Esophagus muscularis mucosa (tissue), 4 donors: Measurements from ENCODE around the gene ZNF385A. TPM values are rescaled to one million over a fixed set of nuclear protein-coding genes. Genes with fewer than 3 reads are reported as not detected.

ENCODE experiments used
- DNase-seq: peaks from one replicate; pipeline ENCODE4 v3.0.0-alpha.2; 2017; ENCODE audit errors: extremely low spot score
- H3K27ac ChIP-seq, 4 donors: fragments of 200-600 bp; sonication (generic); replicated peaks in 1 of 4; 1 replicate in 3 of 4; 2 replicates in 1 of 4; pipeline ENCODE4 v1.5.1; 2016 to 2019; ENCODE audit warnings: mild to moderate bottlenecking in 1 of 4
- H3K27me3 ChIP-seq, 4 donors: fragments of 200-600 bp; sonication (generic); one replicate each; pipeline versions ENCODE4 v1.5.1 to v1.6.0; 2016 to 2019
- H3K36me3 ChIP-seq, 4 donors: fragments of 200-600 bp; sonication (generic); one replicate each; pipeline ENCODE4 v1.5.1; 2016 to 2019
- H3K4me1 ChIP-seq, 4 donors: fragments of 200-600 bp; sonication (generic); one replicate each; pipeline ENCODE4 v1.5.1; 2016 to 2019
- H3K4me3 ChIP-seq, 4 donors: fragments of 200-600 bp; sonication (generic); 1 replicate in 2 of 4; 2 replicates in 2 of 4; pipeline ENCODE4 v1.5.1; 2016 to 2019; ENCODE audit warnings: mild to moderate bottlenecking in 4 of 4, moderate library complexity in 1 of 4
- H3K9me3 ChIP-seq, 4 donors: fragments of 200-600 bp; sonication (generic); 1 replicate in 3 of 4; 2 replicates in 1 of 4; pipeline ENCODE4 v1.5.1; 2016 to 2019
- EP300 ChIP-seq: sonication (generic); formaldehyde crosslinking; IDR thresholded peaks from one replicate; pipeline ENCODE4 v1.6.1; 2017; ENCODE audit warnings: antibody characterized with exemption
- POLR2A ChIP-seq: fragments of 450-650 bp; IDR thresholded peaks from one replicate; pipeline ENCODE4 v1.6.1; 2017; ENCODE audit warnings: antibody characterized with exemption, moderate library complexity, mild to moderate bottlenecking, low read depth
- POLR2AphosphoS5 ChIP-seq, 2 donors: sonication (generic); formaldehyde crosslinking; IDR thresholded peaks; one replicate each; pipeline ENCODE4 v1.6.1; 2017; ENCODE audit warnings: antibody characterized with exemption in 2 of 2
- WGBS: methylation state at CpG from one replicate; pipeline ENCODE4 v1.1.5; 2018; 5-methylcytosine and 5-hydroxymethylcytosine counted together
- intact Hi-C: fragments of 100-400 bp; cut with DNase I; formaldehyde crosslinking; loops from one replicate; pipeline ENCODE4 v1.15.1; 2023
- total RNA-seq, 4 donors: library from RNA; depleted of rRNA; stranded (reverse); fragments of >200 nt; gene quantifications; one replicate each; pipeline versions ENCODE4 v1.1.0 to v1.2.1, GENCODE V29; 2016
- TF ChIP-seq, protein P1 (sequence below), 3 experiments: fragments of 200-600 bp in 2 of 3; fragments of 450-650 bp in 1 of 3; sonication (generic) in 2 of 3; IDR thresholded peaks; one replicate each; pipeline ENCODE4 v1.5.1; 2017 to 2019; ENCODE audit warnings: antibody characterized with exemption in 3 of 3, mild to moderate bottlenecking in 2 of 3, moderate library complexity in 1 of 3

The ZNF385A gene
- total RNA-seq, 4 donors from 2014 or later = 15.7 to 32.6 (median 19.4) TPM

DNA sequence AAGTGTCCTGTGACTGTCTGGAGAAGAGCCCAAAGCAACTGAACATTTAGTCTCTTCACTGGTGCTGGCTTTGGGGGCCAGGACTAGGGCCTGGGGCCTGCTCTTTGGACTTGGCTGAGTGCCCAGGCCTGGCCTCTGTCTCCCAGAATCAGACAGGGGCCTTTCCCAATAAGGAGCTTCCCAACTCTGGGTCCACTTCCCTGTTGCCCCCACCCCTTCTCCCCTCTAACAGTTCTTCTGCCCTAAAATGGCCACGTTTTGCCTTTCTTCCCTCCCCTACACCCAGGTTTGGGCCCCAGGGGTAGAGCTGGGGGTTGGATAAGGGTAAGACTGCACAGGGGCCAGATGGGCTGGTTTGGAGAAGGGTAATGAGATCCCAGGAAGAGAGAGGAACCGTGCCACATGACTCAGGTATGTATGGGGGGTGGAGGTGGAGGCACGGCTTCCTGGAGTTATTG, 44.5 kb upstream of the ZNF385A start:
- WGBS = 58% methylated on average over 3 of the region's 3 CpGs
- H3K4me1 ChIP-seq = peaks cover 84 to 97% (median 94%) of the 10 kb centered on the region in 4 donors
- no peak for DNase-seq
- H3K9me3 ChIP-seq = no peaks in the 10 kb centered on the region
- peak overlapping the region; percentile 64 to 97 (median 94) for H3K27ac ChIP-seq
- H3K27me3 ChIP-seq = no peaks in the 10 kb centered on the region
- TF ChIP-seq POLR2A (no peak), POLR2AphosphoS5 (IDR thresholded peaks at IDR 0.05) (peak; percentile 27)
- TF ChIP-seq, protein P1, sequence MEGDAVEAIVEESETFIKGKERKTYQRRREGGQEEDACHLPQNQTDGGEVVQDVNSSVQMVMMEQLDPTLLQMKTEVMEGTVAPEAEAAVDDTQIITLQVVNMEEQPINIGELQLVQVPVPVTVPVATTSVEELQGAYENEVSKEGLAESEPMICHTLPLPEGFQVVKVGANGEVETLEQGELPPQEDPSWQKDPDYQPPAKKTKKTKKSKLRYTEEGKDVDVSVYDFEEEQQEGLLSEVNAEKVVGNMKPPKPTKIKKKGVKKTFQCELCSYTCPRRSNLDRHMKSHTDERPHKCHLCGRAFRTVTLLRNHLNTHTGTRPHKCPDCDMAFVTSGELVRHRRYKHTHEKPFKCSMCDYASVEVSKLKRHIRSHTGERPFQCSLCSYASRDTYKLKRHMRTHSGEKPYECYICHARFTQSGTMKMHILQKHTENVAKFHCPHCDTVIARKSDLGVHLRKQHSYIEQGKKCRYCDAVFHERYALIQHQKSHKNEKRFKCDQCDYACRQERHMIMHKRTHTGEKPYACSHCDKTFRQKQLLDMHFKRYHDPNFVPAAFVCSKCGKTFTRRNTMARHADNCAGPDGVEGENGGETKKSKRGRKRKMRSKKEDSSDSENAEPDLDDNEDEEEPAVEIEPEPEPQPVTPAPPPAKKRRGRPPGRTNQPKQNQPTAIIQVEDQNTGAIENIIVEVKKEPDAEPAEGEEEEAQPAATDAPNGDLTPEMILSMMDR (IDR thresholded peaks at IDR 0.05) = no peak
- H3K4me3 ChIP-seq = peak overlapping the region in 2 of 4 donors; percentile 15 to 18
- intact Hi-C loops = no loop called here
- no peaks in the 10 kb centered on the region for H3K36me3 ChIP-seq

DNA sequence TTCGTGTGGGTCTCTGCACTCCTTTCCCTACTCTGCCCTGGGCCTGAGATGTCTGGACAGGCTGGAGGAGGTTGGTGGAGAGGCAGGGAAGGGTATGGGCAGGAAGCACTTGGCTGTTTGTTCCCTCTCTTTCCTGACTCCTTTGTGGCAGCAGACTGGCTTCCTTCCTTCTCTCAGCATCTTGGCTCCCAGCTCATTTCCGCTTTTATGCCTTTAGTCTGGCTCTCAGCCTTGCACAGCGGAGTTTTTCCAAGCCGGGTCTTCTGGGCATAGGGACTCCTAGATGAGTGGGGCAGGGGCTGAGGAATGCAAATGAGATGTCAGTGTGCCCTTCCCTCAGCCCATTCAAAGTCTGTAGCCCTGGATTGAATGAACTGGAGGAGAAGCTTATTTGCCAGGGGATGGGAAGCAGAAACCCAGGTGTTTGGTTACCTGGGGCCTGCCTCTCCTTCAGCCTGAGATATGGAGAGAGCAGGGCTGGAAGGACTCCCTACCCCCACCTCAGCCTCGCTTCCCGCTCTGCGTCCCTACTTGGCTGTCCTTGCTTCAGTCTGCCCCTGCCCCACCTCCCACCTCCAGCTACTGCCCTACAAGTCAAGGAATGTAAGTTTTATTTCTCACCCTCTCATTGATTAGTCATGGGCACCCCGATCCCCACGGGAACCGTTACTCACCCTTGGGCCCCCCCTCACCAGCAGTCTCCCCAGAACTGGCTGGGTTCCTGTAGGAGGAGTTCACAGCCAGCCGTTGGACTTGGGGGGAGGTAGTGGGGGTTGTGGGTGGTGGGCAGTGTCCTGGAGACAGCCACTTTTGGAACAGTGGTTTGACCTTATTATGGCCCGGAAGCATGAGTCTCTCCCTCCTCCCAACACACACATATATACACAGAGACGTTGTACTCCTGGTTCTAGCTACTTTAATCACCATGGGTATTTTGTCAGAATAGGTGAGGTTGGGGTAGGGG, 43.8 kb upstream of the ZNF385A start:
- no peak for TF ChIP-seq POLR2A
- TF ChIP-seq EP300 = no peak
- TF ChIP-seq, protein P1 (IDR thresholded peaks at IDR 0.05) = no peak
- TF ChIP-seq POLR2AphosphoS5 (IDR thresholded peaks at IDR 0.05) = peak in 1 of 2 donors; percentile 13
- Histone ChIP-seq H3K27ac (peak overlapping the region; percentile 64 to 97 (median 94)), H3K4me1 (peaks cover 80 to 100% (median 100%) of the 10 kb centered on the region in 4 donors), H3K27me3 (no peaks in the 10 kb centered on the region), H3K4me3 (peak overlapping the region in 2 of 4 donors; percentile 3 to 18), H3K9me3 (no peaks in the 10 kb centered on the region), H3K36me3 (no peaks in the 10 kb centered on the region)
- 31% methylated on average over 13 of the region's 13 CpGs for WGBS
- intact Hi-C loops = no loop called here
- DNase-seq = no peak

DNA sequence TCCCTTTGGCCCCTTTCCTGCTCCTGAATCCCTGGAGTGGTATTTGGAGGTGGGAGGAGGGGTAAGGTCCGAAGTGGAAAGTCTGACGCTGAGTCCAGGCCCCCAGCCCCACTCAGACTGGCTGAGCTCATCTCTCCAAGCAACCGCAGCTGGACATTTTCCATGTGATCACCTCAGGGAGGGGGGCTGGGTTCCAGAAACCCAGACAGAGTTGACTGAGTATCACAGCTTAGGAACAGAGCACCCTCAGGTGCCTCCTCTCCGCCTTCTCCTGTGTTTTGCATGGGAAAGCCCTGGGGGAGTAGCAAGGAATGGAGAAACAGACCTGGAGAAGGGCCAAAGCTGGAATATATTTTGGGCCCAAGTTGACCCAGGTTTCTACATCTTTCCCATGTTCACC, 42.6 kb upstream of the ZNF385A start:
- intact Hi-C loops = no loop called here
- TF ChIP-seq EP300 = no peak
- TF ChIP-seq POLR2AphosphoS5 (IDR thresholded peaks at IDR 0.05) = no peak
- H3K27me3 ChIP-seq = no peaks in the 10 kb centered on the region
- DNase-seq = no peak
- peak overlapping the region; percentile 64 to 97 (median 94) for H3K27ac ChIP-seq
- H3K36me3 ChIP-seq = no peaks in the 10 kb centered on the region
- H3K9me3 ChIP-seq = no peaks in the 10 kb centered on the region
- WGBS = 51% methylated on average over 3 of the region's 4 CpGs
- H3K4me1 ChIP-seq = peaks cover 72 to 100% (median 100%) of the 10 kb centered on the region in 4 donors
- no peak overlapping the region for H3K4me3 ChIP-seq

DNA sequence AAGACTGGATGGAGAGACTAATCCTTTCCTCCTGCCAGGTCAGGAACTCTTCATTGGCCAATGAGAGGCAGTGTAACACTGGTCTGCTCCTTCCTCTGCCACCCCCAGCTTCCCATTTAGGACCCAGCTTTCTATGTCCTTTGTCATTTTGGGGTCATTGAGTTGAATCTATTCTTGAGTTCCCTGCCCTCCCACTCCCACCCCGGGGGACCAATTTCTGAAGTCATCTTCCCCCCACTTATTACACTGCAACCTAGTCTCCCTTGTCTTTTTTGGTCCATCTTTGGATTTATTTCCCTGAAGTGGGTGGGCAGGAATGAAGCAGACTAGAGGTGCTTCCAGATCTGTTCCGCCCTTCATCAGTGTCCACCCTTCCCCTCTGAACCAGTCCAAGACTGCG, 42.2 kb upstream of the ZNF385A start:
- Histone ChIP-seq H3K4me3 (no peak overlapping the region), H3K9me3 (no peaks in the 10 kb centered on the region), H3K27ac (peak overlapping the region in 3 of 4 donors; percentile 91 to 97 (median 96)), H3K4me1 (peaks cover 72 to 100% (median 100%) of the 10 kb centered on the region in 4 donors), H3K36me3 (no peaks in the 10 kb centered on the region), H3K27me3 (no peaks in the 10 kb centered on the region)
- intact Hi-C loops = no loop called here
- DNase-seq = no peak
- WGBS = 51% methylated on average over 3 of the region's 3 CpGs
- TF ChIP-seq EP300 (no peak), POLR2AphosphoS5 (IDR thresholded peaks at IDR 0.05) (no peak), POLR2A (no peak)
- TF ChIP-seq, protein P1 (IDR thresholded peaks at IDR 0.05) = no peak

DNA sequence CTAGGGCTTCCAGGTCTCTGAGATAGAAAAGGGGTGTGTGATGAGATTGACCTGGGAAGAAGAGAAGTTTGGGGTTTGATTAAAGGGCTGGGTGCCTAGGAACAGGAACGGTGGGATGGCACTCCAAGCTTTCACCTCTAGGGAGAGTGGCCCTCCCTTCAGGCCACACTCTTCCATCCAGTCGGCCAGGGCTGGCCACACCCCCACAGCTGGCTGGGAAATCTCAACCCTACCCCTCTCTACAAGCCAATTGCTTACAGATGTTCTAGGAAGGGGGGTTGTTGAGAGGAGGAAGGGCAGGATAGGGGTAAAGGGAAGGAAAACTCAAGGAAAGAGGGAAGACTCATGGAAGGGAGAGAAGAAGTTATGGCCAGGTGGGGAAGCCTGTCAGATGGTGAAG, 41.2 kb upstream of the ZNF385A start:
- no peak for DNase-seq
- intact Hi-C loops = no loop called here
- 55% methylated on average over 2 of the region's 2 CpGs for WGBS
- Histone ChIP-seq H3K4me3 (no peak overlapping the region), H3K4me1 (peaks cover 74 to 100% (median 100%) of the 10 kb centered on the region in 4 donors), H3K27ac (peak overlapping the region; percentile 25 to 97 (median 94)), H3K36me3 (no peaks in the 10 kb centered on the region), H3K27me3 (no peaks in the 10 kb centered on the region), H3K9me3 (no peaks in the 10 kb centered on the region)
- TF ChIP-seq POLR2A = no peak
- TF ChIP-seq, protein P1 (IDR thresholded peaks at IDR 0.05) = no peak
- no peak for TF ChIP-seq EP300
- TF ChIP-seq POLR2AphosphoS5 (IDR thresholded peaks at IDR 0.05) = no peak
